HCT116 (cell line): ENCODE data around the gene TRPM7.

Experiments used
- CEBPB ChIP-seq: IDR thresholded peaks from 2 replicates; pipeline ENCODE4 v1.6.1; 2012; ENCODE audit warnings: low read depth
- EZH2 ChIP-seq: fragments of 200-600 bp; sonication (generic); IDR thresholded peaks from 2 replicates; pipeline ENCODE4 v1.6.1; 2017; ENCODE audit warnings: antibody characterized with exemption, mixed run types
- TCF7L2 ChIP-seq: IDR thresholded peaks from 2 replicates; pipeline ENCODE4 v1.7.0; 2011; ENCODE audit warnings: borderline replicate concordance, inconsistent platforms; ENCODE audit not compliant: insufficient read depth, insufficient read length; ENCODE audit errors: extremely low read depth

GRCh38 chr15:50577492-50577891, 109.1 kb downstream of the TRPM7 start:
- TF ChIP-seq EZH2 (no peak), CEBPB (no peak), TCF7L2 (no peak)
